Measurements from ENCODE around the gene SIK3.

DNA sequence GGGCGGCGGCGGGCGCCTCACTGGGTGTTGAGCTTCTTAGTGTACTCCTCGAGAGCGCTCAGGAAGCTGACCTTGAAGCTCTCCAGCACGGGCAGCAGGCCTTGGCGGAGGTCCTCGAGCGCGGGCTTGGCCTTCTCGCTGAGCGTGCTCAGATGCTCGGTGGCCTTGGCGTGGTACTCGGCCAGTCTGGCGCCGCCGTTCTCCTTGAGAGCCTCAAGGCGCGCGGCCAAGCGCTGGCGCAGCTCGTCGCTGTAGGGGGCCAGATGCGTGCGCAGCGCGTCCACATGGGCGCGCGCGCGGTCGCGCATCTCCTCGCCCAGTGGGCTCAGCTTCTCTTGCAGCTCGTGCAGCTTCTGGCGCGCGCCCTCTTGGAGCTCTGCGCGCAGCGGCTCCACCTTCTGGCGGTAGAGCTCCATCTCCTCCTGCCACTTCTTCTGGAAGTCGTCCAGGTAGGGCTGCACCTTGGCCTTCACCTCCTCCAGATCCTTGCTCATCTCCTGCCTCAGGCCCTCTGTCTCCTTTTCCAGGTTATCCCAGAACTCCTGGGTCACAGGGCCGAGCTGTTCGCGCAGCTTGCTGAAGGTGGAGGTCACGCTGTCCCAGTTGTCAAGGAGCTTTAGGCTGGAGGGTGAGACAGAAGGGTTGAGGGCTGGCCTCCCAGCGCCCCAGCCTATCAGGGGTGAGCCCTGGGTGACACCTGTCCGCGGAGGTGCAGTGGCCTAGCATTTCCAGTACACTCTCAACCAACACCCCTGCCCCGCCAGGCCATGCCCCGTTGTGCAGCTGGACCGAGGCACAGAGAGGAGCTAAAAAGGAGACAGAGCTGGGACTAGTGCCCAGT lies 262.2 kb downstream of the SIK3 start:
- TF ChIP-seq, protein P1, sequence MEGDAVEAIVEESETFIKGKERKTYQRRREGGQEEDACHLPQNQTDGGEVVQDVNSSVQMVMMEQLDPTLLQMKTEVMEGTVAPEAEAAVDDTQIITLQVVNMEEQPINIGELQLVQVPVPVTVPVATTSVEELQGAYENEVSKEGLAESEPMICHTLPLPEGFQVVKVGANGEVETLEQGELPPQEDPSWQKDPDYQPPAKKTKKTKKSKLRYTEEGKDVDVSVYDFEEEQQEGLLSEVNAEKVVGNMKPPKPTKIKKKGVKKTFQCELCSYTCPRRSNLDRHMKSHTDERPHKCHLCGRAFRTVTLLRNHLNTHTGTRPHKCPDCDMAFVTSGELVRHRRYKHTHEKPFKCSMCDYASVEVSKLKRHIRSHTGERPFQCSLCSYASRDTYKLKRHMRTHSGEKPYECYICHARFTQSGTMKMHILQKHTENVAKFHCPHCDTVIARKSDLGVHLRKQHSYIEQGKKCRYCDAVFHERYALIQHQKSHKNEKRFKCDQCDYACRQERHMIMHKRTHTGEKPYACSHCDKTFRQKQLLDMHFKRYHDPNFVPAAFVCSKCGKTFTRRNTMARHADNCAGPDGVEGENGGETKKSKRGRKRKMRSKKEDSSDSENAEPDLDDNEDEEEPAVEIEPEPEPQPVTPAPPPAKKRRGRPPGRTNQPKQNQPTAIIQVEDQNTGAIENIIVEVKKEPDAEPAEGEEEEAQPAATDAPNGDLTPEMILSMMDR (IDR thresholded peaks at IDR 0.05): peak; percentile 56 to 63 (median 60)
- peak in 1 of 2 donors; percentile 28 for TF ChIP-seq POLR2A (IDR thresholded peaks at IDR 0.05)
